NCI-H1105 (cell line): ENCODE data around the gene SLC44A3.
A peak's percentile ranks its signal among the peaks of the same experiment; 100 is the strongest.

Experiments
- DNase-seq: peaks from one replicate; lab custom pipeline; 2025; lab: John Stamatoyannopoulos, UW

SLC44A3 gene

GRCh38 chr1:94801919-94802546 is 18.1 kb upstream of the SLC44A3 start:
- peak; percentile 48 for DNase-seq

GRCh38 chr1:94803106-94803505 is 17.1 kb upstream of the SLC44A3 start:
- no peak for DNase-seq

- DNase-seq = no peak
These were observed 16.4 kb upstream of the SLC44A3 start for GRCh38 chr1:94803517-94804441.

- no peak for DNase-seq
These were observed 15.7 kb upstream of the SLC44A3 start for GRCh38 chr1:94804442-94804837.

- DNase-seq = peak; percentile 20
These were observed 14.2 kb upstream of the SLC44A3 start for GRCh38 chr1:94805912-94806311.

DNA sequence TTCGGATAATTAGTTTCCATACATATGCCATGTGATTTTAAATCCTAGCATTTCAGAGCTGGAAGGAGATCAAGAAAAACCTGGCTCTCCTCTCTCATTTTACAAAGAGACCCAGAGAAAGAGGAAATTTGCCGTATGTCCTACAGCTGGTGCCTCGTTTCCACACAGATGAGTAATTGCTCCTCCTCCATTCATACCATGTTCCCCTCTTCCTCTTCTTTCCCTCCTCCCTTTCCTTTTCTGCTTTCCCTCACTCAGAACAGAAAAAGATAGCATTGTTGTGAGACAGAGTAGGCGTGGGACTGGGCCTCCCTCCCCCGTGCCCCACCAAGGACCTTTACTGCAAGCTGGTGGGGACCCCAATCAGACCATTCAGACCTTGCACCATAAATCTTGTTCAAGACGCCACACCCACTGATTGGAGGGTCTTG is 13.7 kb upstream of the SLC44A3 start:
- no peak for DNase-seq

DNA sequence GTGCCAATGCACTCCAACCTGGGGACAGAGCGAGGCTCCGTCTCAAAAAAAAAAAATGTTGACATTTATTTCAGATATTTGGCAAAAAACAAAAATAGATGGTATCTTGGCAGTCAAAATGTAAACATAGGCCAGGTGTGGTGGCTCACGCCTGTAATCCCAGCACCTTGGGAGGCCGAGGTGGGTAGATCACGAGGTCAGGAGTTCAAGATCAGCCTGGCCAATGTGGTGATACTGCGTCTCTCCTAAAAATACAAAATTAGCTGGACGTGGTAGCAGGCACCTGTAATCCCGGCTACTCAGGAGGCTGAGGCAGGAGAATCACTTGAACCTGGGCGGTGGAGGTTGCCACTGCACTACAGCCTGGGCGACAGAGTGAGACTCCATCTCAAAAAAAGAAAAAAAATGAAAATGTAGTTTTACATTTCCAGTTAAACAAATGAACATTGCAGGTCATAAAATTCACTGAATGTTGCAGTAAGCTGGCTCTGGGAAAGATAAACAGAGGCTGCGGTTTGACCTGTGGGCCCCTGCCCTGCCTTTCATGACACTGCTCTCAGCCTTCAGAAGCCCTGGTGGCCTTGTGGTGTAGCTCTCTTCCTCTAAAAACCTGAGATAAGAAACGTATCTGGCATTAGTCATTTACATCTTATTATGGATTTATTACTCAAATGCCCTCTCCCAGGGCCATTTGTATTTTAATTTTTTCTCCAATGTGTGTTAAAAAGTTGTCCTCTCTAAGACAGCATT is 12.2 kb upstream of the SLC44A3 start:
- no peak for DNase-seq

DNA sequence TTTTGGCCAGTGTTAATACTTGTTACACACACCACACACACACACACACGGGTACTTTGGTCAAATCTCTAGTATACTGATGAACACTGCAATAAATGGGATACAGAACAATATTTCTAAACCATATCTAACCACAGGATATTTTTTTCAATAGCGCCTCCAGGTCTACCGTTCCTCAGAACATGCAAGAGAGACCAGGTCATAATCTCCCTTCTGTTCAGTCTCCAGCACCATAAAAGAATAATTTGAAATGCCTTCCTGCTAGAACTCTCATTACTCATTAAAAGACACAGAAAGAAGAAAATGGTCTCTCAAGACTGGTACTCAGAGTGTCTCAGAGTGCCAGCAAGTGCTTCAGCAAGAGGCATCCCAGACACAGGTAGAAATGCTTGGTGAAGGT is 11.5 kb upstream of the SLC44A3 start:
- DNase-seq = no peak

DNA sequence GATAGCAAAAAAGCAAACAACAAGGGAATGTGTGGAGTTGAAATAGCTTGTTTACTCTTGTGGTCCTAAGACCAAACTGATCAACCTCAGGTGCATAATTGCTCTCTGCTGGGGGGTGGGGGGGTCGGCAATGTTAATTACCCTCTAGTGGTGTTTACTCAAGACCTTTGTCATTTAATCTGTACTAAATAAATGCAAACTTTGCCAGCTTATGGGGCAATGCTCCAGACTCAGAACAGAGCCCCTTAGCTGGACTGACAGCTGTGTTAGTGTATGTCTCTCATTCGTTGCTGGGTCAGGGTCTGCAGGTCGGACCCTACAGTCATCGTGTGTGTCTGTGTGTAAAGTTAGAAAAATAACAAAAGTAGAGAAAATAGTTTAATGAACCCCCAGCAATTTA is 7.2 kb upstream of the SLC44A3 start:
- no peak for DNase-seq

DNA sequence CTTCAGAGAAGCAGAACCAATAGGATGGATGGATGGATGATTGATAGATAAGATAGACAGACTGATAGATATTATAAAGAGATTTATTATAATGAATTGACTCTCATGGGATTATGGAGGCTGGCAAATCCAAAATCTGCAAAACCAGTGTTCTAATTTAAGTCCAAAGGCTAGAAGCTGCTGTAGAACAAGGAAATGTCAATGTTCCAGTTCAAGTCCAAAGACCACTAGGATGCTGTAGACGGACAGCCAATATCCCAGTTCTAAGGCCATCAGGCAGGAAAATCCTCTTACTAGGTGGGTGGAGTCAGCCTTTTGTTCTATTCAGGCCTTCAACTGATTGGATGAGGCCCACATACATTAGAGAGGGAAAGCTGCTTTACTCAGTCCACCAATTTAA is 4.1 kb upstream of the SLC44A3 start:
- DNase-seq = no peak

- no peak for DNase-seq
These were observed 2.4 kb upstream of the SLC44A3 start for GRCh38 chr1:94817712-94818111.

DNA sequence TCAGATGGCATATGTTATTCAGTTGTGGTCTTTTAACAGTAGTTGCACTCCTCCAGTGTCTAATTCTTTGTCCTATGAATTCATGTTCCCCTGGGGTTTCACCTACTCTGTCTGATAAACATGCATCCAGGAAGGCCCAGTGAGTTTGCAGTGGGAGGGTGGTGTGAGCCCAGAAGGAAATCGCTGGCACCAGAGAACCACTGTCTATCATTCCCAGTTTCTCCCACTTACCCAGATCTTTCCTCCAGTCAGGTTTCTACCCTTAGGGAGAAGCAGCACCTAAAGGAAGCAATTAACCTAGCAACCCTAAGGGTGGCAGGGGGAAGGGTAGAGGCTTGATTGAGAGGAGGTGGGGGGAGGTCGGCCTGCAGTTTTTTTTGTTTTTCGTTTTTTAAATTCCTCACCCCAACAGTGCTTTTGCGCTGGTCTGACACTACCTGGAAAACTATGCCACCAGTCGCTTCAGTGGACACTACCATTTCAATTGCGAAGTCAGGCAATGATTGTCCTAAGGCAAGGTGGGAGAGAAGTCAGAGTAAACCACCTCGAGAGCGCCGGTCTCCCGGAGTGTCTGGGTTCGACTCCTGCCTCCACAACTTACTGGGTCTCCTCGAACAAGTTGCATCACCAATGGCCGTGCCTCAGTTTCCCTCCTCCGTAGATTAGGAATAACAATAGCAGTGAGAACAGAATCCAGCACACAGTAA is 766 bp upstream of the SLC44A3 start:
- DNase-seq = no peak

DNA sequence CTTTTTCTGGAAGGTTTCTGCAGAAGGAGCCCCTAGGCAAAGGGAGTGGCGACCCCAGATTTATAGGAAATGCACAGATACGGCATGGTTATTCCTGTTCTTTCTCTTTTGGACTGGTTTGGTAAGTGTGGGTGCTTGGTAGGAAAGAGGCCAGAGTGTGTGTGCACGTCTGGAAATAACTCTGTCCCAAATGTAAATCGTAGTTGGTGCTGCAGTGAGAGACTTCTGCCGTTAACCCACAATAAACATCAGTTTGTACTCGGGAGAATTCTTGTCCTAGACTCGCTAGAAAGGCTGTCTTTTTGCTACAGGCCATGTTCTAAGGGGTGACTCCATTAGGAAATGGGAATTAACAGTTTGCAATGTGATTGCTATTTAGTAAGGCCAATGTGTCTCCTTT is 779 bp downstream of the SLC44A3 start:
- no peak for DNase-seq

GRCh38 chr1:94821636-94822305 is 1.6 kb downstream of the SLC44A3 start:
- no peak for DNase-seq

- DNase-seq = no peak
These were observed 3.0 kb downstream of the SLC44A3 start for GRCh38 chr1:94823116-94823515.

DNA sequence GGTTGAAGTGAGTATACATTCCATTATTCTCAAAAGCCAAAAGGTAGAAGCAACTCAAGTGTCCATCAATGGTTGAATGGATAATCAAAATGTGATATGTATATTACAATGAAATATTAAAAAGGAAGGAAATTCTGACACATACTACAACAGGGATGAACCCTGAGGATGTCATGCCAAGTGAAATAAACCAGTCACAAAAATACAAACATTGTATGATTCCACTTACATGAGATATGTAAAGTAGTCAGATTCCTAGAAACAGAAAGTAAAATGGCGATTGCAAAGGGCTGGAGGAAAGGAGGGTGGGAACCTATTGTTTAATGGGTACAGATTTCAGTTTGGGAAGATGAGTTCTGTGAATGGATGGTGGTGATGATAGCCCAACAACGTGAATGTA is 5.8 kb downstream of the SLC44A3 start:
- no peak for DNase-seq

DNA sequence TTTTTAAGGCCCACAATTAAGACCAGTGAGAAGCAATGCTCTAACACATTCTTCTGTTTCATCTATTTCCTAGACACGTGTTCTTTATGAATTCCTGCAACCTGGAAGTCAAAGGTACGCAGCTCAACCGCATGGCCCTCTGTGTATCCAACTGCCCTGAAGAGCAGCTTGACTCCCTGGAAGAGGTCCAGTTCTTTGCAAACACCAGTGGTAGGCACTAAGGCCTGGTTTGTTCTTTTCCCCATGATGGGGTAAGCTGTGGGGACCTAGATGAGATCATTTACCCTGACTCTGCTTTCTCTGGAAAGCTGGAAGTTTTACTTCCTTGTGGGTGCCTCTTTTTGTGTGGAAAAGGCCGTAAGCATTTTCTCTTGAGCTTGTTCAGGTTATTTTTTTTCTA is 7.3 kb downstream of the SLC44A3 start:
- DNase-seq = no peak

DNA sequence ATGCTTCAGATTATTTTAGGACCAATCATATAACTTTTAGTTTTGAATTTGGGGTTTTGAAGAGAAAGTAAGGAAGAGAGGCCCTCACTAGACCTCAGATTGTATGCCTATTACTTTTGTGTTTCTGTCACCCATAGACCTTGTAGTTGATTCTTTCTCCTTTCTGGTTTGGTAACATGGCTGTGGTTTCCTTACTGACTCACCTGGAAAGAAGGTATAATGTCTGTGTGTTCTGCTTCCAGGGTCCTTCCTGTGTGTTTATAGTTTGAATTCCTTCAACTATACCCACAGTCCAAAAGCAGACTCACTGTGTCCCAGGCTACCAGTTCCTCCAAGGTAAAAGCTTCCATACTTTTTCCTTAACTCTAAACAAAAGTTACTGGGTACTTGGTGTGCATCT is 8.1 kb downstream of the SLC44A3 start:
- no peak for DNase-seq

DNA sequence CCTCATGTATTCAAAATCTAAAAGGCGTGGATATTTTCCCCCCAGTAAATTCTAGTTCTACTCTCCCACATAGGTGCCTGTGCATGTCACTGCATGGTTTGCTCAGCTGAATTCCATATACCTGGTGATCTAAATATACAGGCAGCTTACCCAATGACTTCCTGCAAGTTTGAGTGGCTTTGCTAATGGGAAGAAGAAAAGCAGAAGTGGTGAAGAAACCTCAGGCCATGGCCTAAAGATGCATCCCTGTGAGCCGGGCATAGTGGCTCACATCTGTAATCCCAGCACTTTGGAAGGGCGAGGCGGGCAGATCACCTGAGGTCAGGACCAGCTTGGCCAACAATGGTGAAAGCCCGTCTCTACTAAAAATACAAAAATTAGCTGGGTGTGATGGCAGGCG is 11.5 kb downstream of the SLC44A3 start:
- DNase-seq = no peak

GRCh38 chr1:94832446-94832845 is 12.3 kb downstream of the SLC44A3 start:
- DNase-seq = no peak

DNA sequence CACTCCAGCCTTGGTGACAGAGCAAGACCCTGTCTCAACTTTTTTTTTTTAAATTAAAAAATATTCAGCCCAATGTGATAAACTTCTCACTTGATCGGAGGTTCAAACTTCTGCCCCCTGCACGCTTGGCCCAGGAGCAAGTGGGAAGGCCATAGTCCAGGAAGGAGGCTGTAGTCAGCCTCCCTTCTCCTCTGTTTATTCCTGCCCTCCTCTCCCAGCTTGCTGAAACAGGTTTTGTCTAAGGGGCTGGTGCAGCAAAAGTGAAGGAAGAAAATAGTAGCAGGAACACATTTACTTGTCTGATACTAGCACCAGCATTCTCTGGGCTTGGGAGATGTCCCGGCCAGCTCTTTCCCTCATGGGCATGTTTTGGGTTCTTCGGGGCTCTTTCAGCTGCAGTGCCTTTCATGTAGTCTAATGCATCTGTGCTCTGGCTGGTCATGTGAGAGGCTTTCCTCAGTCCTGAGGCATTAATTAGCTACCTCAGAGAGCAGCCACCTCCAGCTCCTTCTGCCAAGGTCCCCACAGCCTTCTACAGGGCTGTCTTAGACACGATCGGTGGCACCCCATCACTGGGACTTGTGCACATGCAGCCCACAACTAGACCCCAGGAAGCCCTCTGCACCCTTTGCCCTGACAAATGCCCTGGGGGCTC is 12.9 kb downstream of the SLC44A3 start:
- no peak for DNase-seq
